NCI-H526 treated with DMSO at 0.1 percent for 48 hours (cell line): Measurements from ENCODE around the gene UBE2QL1.

Experiments
- DNase-seq: peaks from one replicate; lab custom pipeline; 2025; lab: John Stamatoyannopoulos, UW

UBE2QL1 gene

GRCh38 chr5:6478793-6479192 lies 30.1 kb downstream of the UBE2QL1 start:
- no peak for DNase-seq

- DNase-seq = no peak
These were observed 31.7 kb downstream of the UBE2QL1 start for GRCh38 chr5:6480133-6481051.

GRCh38 chr5:6482735-6483134 lies 34.1 kb downstream of the UBE2QL1 start:
- no peak for DNase-seq

GRCh38 chr5:6483880-6484382 lies 35.3 kb downstream of the UBE2QL1 start:
- no peak for DNase-seq

- DNase-seq = no peak
These were observed 35.8 kb downstream of the UBE2QL1 start for GRCh38 chr5:6484446-6484845.

GRCh38 chr5:6484899-6485298 lies 36.2 kb downstream of the UBE2QL1 start:
- no peak for DNase-seq

GRCh38 chr5:6485441-6485840 lies 36.8 kb downstream of the UBE2QL1 start:
- DNase-seq = no peak

- DNase-seq = no peak
These were observed 37.4 kb downstream of the UBE2QL1 start for GRCh38 chr5:6486074-6486473.

GRCh38 chr5:6487081-6487480 lies 38.4 kb downstream of the UBE2QL1 start:
- DNase-seq = no peak

- no peak for DNase-seq
These were observed 39.4 kb downstream of the UBE2QL1 start for GRCh38 chr5:6488021-6488420.

- no peak for DNase-seq
These were observed 41.1 kb downstream of the UBE2QL1 start for GRCh38 chr5:6489643-6490185.

- DNase-seq = no peak
These were observed 41.6 kb downstream of the UBE2QL1 start for GRCh38 chr5:6490246-6490645.

GRCh38 chr5:6490693-6491092 lies 42.0 kb downstream of the UBE2QL1 start:
- no peak for DNase-seq

- no peak for DNase-seq
These were observed 42.7 kb downstream of the UBE2QL1 start for GRCh38 chr5:6491196-6491918.

- no peak for DNase-seq
These were observed 43.2 kb downstream of the UBE2QL1 start for GRCh38 chr5:6491919-6492290.

GRCh38 chr5:6492934-6493333 lies 44.3 kb downstream of the UBE2QL1 start:
- DNase-seq = no peak

GRCh38 chr5:6493681-6494454 lies 45.2 kb downstream of the UBE2QL1 start:
- no peak for DNase-seq

- no peak for DNase-seq
These were observed 46.3 kb downstream of the UBE2QL1 start for GRCh38 chr5:6494939-6495338.

GRCh38 chr5:6495433-6496206 lies 47.0 kb downstream of the UBE2QL1 start:
- DNase-seq = no peak

- DNase-seq = no peak
These were observed 47.5 kb downstream of the UBE2QL1 start for GRCh38 chr5:6496207-6496584.

- no peak for DNase-seq
These were observed 48.0 kb downstream of the UBE2QL1 start for GRCh38 chr5:6496636-6497035.
